Stimulated activated naive CD4-positive, alpha-beta T cell treated with Interleukin-2 at 50 U/mL for 16 hours (primary cell): ENCODE data around the gene WIPI1.

Source experiments
- DNase-seq: peaks from one replicate; lab custom pipeline; 2025; lab: John Stamatoyannopoulos, UW

WIPI1 gene

DNA sequence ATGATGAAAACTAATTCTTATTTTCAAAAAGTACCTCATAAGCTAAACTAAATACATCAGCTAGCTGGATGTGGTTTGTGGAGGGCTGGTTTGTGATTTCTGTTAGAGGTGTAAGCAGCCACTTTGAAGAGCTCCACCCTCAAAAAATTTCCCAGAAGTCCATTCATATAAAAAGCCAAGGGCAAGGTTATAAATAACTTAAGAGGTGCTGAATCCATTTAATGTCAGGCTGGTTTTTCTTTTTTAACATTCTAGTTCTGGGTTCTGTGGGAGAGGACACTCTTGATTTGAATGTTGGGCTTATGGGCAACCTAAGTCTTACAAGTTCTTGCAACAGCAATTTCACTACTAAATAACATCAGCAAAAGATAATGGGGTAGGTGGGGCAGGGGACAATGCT, 3.4 kb upstream of the WIPI1 start:
- DNase-seq = peak; percentile 17

DNA sequence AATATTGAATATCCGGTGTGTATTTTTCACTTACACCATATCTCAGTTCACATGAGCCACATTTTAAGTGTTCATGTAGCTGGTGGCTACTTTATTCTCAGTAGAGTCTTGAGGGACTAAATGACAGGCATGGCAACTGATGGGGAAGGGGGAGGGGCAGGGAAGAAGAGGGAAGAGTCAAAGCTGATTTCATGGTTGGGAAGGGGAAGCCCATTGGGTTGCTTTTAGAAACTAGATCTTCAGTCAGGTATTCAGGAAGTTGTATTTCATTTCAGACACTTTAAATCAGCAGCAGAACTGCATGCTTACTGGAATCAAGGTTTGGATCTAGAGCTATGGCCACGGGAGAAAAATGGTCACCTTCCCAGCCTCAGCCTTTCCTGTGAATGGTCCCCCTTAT, 2.9 kb upstream of the WIPI1 start:
- DNase-seq = no peak

DNA sequence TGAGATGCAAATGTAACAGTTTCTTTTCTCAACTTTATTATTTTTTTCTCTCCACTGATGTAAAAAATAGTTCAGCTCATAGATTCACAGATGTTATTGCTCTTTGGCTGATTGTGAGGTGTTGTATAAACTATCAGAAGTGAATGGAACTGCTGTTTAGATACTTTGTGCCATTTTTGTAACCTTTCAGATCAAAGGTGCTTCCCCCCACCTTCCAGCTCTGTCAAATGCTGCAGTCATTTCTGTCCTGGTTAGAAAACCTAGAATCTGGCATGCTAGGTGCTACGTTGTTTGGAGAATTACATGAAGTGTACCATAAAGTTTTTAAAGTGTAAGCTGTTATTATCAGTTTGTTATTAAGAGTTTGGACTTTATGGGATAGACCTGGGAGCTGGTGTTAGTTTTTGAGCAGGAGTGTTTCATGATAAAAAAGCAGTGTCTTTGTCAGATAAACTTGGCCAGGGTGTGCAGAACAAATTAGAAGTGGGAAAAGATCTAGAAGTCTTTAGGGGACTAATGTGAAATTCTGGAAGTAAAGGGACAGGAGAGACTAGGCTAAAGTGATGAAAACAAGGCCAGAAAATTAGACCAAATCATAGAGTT, 1.8 kb upstream of the WIPI1 start:
- no peak for DNase-seq

DNA sequence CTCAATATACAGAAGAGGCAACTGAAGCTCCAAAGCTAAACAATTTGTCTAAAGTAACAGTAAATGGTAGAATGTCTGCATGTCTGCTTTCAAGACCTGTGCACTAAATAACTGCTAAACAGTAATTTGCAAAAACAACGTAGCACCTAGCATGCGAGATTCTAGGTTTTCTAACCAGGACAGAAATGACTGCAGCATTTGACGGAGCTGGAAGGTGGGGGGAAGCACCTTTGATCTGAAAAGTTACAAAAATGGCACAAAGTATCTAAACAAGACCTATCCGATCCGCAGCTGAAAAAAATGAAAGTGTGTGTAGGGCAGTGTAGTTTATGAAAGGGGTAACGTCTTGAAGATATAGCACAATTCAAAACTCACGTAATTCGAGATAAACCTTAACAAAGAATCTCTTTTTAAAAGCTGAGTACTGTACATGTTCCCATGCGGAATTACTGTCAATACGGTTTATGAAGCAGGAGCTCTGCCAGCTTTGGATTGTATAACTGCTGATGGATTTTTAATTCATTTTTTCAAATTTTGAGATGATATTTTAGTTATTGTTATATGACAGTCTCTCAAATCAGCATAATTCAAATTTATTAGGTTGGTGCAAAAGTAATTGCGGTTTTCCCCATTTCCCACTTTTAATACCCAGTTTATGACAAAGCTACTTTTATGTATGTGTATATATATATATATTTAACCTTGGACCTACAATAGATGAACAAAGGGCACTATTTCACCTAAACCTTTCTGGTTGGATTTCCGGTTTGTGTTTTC, 1.2 kb upstream of the WIPI1 start:
- no peak for DNase-seq

DNA sequence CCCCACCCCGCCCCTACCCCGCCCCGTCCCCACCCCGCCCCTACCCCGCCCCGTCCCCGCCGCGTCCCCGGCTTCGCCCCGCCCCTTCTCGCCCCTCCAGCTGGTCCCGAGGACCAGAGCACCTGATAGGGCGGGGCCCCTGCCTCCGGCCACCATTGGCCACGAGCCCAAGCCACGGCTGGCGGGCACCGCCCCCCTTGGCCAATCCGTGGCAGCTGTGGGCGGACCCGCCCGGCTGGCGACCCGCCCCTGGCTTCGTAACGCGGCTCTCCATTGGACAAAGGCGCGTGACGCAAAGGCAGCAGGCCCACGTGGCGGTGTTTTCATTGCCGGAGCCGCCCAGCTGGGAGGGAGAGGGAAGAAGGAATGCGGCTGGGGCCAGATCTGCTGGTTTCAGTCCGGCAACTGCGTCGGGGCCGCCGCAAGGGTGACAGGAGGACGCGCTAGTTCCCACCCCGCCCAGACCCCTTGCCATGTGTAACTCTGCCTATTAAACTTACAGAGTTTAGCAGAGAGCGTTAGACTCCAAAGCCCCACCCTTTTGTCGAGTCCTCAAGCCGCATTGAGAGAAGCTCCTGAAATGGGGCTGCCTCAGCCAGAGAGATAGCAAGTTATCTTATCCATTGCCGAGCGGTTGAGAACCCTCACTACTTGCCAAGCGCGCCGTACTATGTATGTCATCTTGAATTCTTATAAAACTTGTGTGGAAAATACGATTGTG, 403 bp upstream of the WIPI1 start:
- DNase-seq = peak; percentile 97

DNA sequence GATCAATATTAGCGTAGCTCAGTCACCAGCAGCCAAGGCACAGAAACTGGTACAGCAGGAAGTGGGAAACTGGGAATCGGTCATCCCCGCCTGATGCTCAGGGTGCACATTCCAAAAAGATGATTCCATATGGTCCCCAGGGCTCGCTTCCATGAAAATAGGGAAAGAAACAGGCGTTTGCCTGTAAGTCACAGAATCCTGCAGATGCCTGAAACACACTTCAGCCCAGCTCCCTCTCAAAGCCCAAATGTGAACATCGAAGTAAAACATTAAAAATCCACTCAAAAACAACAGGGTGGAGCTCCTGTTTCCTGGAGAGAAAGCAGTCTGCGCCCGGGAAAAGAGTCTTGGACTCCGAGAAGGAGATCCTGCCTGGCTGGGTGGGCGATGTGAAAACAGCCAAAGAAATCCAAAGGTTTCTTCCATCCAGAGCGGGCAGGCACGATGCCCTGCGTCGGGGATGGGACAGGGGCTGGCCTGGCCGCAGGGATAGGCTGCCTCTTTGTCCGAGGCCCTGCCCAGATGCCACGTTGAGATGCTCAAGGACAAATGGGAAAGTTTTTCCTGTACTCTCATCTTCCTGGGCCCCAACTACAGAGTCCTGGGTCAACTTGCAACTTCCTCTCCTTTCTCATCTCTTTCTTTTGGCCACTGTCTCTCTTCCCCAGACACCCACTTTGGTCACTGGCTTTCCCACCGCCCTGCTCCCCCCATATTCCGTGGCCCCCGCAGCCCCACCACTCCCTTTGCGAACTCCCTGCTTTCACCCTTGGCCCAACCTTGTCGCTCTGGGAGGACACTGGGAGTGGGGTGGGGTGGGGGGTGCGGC, 743 bp downstream of the WIPI1 start:
- no peak for DNase-seq

DNA sequence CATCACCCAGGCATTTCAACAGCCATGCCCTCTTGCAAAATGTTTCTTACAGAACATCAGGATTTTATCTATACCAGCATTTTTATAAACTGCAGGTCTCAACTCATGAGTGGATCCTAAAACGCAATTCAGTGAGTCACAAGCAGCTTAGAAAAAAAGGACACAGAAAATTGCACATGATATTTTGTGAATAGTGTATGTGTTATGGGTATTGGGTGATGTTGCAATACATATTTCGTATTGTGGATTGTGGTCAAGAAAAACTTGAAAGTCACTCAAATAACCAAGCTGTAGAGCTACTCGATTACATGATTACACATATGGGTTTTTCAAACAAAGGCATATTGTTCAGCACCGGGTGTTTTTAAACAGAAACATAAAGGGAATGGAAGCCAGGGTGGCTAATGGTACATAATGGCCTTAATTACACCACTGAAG, 1.4 kb downstream of the WIPI1 start:
- DNase-seq = no peak

DNA sequence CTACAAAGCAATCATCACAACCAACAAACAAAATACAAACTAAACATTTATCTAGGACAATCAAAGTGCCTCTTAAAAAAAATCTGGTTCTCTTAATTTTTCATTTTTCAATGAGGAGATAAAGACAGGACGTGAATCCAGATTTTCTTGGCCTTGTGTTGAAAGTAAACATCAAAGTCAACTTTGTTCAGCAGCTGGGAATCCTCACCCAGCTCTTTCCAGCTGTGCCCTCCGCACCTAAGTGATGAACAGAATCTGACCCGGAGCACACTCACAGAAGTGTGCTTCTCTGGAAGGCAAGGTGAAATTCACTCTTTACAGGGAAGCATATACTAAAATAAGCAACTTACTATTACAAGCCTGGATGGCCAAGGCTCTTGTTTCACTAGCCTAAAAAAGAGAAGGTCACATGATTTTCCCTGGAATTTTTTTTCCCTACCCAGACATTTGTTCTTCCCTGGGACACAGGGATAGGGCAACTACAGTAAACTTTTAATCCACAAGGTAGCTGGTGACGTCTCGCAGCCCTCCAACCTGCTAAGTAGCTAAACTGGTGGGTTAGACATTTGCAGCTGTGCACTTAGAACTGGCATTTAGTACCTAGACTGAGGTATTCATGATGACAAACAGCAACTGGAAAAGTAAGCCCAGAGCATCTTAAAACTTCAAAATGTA, 3.2 kb downstream of the WIPI1 start:
- DNase-seq = no peak

DNA sequence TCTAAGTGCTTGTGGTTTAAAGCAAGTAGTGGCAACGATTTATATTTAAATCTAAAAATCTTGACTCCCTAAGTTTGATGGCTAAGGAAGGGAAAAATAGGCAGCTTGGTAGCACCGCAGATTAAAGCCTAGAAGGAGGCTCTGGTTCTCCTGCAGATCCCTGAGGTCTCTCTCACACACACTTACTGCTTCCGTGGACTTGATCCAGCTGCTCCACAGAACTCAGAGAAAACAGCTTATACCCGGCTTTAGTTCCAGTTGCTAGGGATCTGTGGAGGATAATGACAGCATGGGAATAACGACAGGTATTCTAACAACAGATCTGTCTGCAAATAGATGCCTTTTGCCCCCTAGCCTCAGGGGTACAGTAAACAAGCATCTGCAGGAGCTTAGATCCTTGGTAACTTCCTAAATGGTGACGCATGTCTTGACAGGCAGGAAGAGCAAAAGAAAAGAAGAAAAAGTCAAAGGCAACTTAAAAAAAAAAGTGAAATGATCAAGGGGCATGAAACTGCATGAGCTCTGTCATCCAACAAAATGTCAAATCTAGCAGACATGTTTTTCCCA, 4.5 kb downstream of the WIPI1 start:
- DNase-seq = no peak

DNA sequence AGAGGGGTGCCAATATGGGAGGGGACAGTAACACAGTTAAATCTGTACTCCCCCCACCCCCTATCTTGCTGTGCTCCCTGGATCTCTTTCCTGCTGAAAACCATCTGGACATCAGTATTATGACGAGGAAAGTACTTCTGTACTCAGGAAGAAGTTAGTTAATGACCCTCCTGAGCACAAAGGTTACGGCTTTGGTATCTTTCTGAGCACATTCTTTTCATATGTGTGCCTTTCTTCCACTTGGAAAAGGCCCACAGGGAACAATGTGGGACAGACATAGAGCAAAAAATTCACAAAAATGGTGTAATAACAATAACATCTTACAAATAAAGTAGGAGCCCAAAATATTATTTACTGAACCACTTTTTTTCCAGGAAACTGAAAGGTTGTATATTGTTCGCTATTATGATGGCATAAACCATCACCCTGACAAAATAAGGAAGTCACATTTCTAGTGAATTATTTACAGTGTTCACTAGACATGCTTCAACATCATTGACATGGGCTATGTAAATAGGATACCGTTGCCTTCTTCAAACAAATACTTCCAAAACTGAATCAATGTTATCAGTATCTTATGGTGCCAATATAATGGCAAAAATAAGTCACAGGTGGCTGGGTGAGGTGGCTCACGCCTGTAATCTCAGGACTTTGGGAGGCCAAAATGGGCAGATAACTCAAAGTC, 5.5 kb downstream of the WIPI1 start:
- no peak for DNase-seq

DNA sequence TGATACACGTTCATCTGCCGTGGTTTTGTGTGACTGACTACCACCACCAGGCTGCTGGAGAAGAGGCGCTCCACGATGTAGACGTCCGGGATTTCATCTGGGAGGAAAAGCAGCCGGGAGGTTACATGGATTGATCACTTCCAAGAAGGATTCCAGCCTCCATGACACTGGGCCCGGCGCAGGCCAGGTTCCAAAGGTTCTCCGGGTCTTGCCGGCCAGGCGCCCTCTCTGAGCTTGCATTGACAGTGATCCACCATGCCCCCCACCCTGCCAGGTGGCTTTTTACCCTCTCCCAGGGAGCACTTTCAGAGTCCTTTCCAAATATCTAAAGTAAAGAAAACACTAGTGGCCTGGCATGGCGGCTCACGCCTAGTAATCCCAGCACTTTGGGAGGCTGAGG, 6.5 kb downstream of the WIPI1 start:
- no peak for DNase-seq

DNA sequence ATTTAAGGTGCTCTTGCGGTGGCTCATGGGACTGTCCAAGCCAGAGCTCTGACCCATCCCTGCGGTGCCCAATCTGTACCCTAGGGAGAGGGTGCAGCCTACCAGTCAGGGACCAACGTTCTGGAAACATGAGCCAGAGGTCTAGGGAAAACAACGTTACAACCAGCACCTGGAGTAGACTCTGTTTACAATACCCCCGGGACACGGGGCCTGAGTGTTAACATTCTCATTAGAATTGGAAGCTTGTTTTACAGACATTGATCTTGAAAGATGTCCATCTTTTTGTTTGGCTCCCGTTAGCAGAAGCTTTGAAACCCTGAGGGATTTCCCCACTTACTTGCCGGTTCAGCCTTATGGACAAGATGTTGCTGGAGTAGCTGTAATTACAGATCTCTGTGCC, 6.9 kb downstream of the WIPI1 start:
- DNase-seq = no peak

DNA sequence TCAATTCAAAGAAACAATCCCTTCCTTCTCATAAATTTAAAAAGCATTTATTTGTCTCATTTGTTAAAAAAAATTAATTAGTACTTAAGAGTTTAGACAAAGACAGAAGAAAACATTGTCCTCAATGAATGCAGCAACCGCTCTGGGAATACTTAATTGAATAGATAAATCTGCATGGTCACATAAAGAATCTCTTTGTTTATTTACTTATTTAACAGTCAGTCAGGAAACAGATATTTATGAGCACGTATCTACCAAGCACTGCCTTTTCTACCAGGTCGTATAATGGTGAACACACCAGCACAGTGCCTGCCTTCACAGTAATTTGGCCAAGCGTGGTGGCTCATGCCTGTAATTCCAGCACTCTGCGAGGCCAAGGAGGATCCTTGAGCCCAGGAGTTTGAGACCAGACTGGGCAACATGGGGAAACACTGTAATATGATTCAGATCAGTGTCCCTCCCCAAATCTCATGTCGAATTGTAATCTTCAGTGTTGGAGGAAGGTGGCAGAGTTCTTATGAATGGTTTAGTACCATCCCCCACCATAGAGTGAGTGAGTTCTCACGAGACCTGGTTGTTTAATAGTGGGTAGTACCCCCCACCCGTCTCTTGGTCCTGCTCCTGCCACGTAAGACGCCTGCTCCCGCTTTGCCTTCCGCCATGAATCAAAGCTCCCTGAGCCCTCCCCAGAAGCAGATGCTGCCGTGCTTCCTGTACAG, 8.1 kb downstream of the WIPI1 start:
- DNase-seq = no peak

DNA sequence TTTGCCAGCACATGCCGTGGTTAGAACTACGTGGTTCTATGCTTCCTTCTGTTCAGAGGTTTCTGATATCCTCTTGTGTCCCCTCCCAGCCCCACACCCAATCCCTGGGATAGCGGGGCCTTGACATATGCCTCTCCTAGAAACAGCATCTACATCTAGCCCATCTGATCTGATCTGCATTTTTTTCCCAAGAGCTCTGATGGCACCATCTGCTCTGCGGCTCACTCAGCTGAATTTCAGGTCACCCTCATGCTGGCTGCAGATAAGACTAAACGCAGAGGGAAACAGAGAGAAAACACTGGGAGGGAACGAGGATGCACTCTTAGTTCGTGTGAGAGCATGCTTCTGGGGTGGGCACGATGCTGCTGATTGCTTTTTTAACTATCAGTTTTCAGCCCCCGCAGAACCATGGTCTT, 10.7 kb downstream of the WIPI1 start:
- no peak for DNase-seq

DNA sequence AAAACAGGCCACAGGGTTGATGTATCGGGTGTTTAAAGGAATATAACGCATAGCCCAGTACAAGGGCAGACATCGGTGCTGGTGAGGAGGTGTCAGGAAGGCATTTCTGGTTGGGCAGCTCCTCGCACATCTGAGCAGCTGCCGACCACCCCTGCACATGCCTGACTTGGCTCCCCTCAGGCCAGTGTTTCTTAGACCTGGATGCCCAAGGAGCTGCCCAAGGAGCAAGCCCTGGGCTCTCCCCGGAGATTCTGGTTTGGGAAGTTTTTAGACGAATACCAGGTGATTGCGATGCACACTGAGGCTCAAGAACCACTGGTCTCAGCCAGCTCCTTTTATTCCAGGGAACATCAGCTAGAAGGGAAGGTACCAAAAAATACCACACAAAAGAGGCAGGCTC, 11.6 kb downstream of the WIPI1 start:
- DNase-seq = no peak

DNA sequence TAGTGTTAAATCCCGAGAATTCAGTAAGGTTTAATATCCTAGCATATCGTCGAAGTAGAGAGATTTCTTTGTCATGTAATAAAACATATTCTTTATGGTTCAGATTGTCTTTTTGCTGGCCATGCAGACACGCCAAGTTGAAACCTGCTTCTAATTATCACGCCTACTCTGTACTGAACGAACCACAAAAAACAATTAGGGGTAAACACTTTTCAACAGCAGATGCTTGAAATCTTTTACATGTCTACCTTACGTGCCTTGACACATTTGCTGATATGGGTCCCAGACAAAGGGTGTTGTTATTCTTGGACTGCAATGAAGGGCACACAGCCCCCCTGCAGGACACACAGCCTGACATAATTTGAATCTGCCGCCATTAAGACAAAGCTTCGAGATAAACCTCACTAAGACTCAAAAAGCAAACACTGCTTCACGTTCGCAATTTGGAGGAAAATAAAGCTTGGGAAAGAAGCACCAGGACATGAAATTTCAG, 13.3 kb downstream of the WIPI1 start:
- no peak for DNase-seq

DNA sequence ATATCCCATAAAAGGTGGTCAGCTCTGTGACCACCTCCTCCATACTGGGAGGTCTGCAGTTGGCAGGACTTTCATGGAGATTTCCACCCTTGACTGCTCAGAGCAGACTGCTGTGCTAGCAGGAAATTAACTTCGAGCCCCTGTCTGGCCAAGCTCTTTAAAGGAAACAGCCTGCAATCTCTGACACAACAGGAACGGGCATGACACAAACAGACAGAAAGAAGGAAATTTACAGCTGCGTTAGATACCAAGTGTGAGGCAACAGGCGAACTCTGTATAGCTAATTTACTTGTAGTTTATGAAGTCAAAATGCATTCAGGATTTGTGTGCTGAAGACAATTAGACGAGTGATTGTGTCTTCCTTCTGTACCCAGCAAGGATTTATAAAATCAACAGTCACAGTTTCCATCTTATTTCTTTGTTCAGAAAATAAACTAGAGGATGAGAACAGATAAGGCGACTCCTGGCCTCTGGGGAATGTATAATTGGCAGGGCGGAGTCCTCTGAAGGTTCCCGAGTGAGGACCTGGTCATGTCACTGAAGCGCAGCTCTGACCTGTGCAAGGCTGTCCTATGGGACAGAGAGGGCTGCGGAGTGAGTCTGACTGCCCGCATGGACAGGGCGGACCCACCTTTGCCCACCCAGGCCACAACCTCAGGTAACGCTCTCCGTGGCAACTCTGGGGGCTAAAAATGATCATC, 16.1 kb downstream of the WIPI1 start:
- DNase-seq = no peak

DNA sequence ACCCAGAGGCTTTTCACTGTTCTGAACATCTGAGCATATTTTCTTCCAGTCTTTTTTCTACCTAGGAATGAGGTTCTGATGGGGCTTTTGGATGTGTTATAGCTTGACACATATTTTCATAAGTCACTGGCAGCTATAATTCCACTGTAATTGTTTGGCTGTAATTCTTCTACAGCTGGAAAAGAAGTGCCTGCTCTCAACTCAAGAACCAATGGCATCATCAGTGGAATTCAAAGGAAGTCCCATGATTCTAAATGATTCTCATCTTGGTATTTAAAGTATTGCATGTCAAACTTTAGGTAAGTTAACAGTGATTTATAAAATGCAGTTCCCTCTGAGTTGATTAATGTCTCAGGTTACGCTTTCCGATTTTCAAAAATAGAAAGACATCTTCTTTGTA, 16.8 kb downstream of the WIPI1 start:
- DNase-seq = no peak

DNA sequence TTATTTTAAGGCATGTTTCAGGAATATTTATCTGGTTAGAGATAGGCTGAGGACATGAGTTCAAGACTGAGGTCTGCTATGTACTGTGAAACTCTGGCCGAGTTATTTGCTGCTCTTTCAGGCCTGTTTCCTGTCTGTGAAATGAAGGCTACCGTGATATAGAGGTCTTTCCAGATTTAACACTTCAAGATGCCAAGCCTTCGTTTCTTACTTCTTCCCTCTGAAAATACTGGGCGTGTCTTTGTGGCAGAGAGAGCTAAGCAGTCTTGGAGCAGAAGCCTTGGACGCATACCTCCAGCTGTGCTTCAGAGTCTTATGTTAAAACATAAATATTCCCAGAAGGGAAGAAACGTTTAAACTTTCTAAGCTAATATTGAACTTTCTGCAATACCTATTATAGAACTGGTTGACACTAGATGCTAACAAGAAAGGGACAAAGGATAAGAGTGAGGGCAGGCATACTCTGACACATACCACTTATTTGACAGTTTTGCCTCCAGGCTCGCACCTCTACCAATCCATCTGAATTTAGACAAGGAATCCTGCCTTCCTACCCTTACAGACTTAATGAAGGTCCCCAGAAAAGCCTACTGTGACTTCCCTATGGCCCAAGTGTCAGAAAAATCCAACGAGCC, 17.5 kb downstream of the WIPI1 start:
- no peak for DNase-seq
